GM21381 (cell line): ENCODE measurements around the gene MPC1L.
"Not testable (repeated sequence)": the region's sequence is repeated elsewhere in the genome, so short reads cannot be mapped to it uniquely, and the experiment has no call there.

Experiments used
- ATAC-seq: cut with Tn5 transposase; IDR thresholded peaks from one replicate; pipeline ENCODE4 v1.9.1; 2021; ENCODE audit warnings: mild to moderate bottlenecking, moderate library complexity; ENCODE audit not compliant: unreplicated experiment

Gene MPC1L

GRCh38 chrX:40623139-40623536 lies at the start of gene MPC1L:
Gene MPC1L, plus strand, starts transcription at chrX:40623428. Its CDS starts 138 bp downstream, at chrX:40623566.
- ATAC-seq = no peak

- ATAC-seq = no peak
Observed at GRCh38 chrX:40573763-40574162, 49.5 kb upstream of the MPC1L start.

GRCh38 chrX:40575411-40575810 lies 47.8 kb upstream of the MPC1L start:
- ATAC-seq = not testable (repeated sequence)

- no peak for ATAC-seq
Observed at GRCh38 chrX:40576291-40576690, 46.9 kb upstream of the MPC1L start.

GRCh38 chrX:40578039-40578695 lies 45.1 kb upstream of the MPC1L start:
- ATAC-seq = no peak

- no peak for ATAC-seq
Observed at GRCh38 chrX:40579141-40579540, 44.1 kb upstream of the MPC1L start.

GRCh38 chrX:40579900-40580536 lies 43.2 kb upstream of the MPC1L start:
- no peak for ATAC-seq

- ATAC-seq = peak; percentile 94
Observed at GRCh38 chrX:40580537-40581335, 42.5 kb upstream of the MPC1L start, which contains the start of gene ATP6AP2. Gene ATP6AP2, plus strand, starts transcription at chrX:40580970. Its CDS starts 96 bp downstream, at chrX:40581066.

- no peak for ATAC-seq
Observed at GRCh38 chrX:40581336-40581920, 41.8 kb upstream of the MPC1L start.

GRCh38 chrX:40582178-40582577 lies 41.0 kb upstream of the MPC1L start:
- ATAC-seq = not testable (repeated sequence)

GRCh38 chrX:40582811-40583210 lies 40.4 kb upstream of the MPC1L start:
- ATAC-seq = no peak

- not testable (repeated sequence) for ATAC-seq
Observed at GRCh38 chrX:40587623-40588022, 35.6 kb upstream of the MPC1L start.

GRCh38 chrX:40589616-40590321 lies 33.5 kb upstream of the MPC1L start:
- ATAC-seq = not testable (repeated sequence)

- no peak for ATAC-seq
Observed at GRCh38 chrX:40603446-40603845, 19.8 kb upstream of the MPC1L start.

GRCh38 chrX:40607381-40607780 lies 15.8 kb upstream of the MPC1L start:
- ATAC-seq = no peak

- no peak for ATAC-seq
Observed at GRCh38 chrX:40612511-40612910, 10.7 kb upstream of the MPC1L start.

- ATAC-seq = no peak
Observed at GRCh38 chrX:40615976-40616375, 7.3 kb upstream of the MPC1L start.

- ATAC-seq = no peak
Observed at GRCh38 chrX:40617566-40617965, 5.7 kb upstream of the MPC1L start.

- ATAC-seq = no peak
Observed at GRCh38 chrX:40622479-40623138, 619 bp upstream of the MPC1L start.

- ATAC-seq = no peak
Observed at GRCh38 chrX:40623665-40624064, 437 bp downstream of the MPC1L start.
